Aorta (tissue), 5 donors: ENCODE measurements around the gene GRID2. TPM values are rescaled to one million over a fixed set of nuclear protein-coding genes. Genes with fewer than 3 reads are reported as not detected.

Experiments
- ATAC-seq: fragments of 200-7000 bp; cut with Tn5 transposase; one replicate; pipeline ENCODE4 v1.9.1; 2022; ENCODE audit warnings: moderate library complexity; ENCODE audit not compliant: low FRiP score
- DNase-seq, 2 donors: peaks; one replicate each; pipeline ENCODE4 v3.0.0-alpha.2; 2020
- H3K27ac ChIP-seq, 2 donors: one replicate each; pipeline ENCODE4 v1.5.1; 2013; ENCODE audit warnings: low read length in 2 of 2, mild to moderate bottlenecking in 2 of 2, moderate library complexity in 2 of 2, control low read depth in 1 of 2, inconsistent platforms in 1 of 2, low read depth in 1 of 2
- H3K27me3 ChIP-seq, 2 donors: one replicate each; pipeline ENCODE4 v1.6.1; 2013; ENCODE audit warnings: control low read depth in 1 of 2, low read length in 1 of 2, mild to moderate bottlenecking in 1 of 2, moderate library complexity in 1 of 2; ENCODE audit not compliant: insufficient read depth in 2 of 2, control insufficient read depth in 1 of 2
- H3K36me3 ChIP-seq, 2 donors: one replicate each; pipeline ENCODE4 v1.6.1; 2013; ENCODE audit warnings: control low read depth in 1 of 2, low read length in 1 of 2, mild to moderate bottlenecking in 1 of 2; ENCODE audit not compliant: insufficient read depth in 2 of 2, control insufficient read depth in 1 of 2
- H3K4me1 ChIP-seq, 2 donors: one replicate each; pipeline ENCODE4 v1.6.1; 2013; ENCODE audit warnings: low read length in 2 of 2, control low read depth in 1 of 2, mild to moderate bottlenecking in 1 of 2, moderate library complexity in 1 of 2; ENCODE audit not compliant: insufficient read depth in 2 of 2, control insufficient read depth in 1 of 2
- H3K4me3 ChIP-seq, 2 donors: one replicate each; pipeline ENCODE4 v1.5.1; 2013; ENCODE audit warnings: low read length in 2 of 2, control low read depth in 1 of 2, mild to moderate bottlenecking in 1 of 2
- H3K9me3 ChIP-seq: one replicate; pipeline ENCODE4 v1.6.1; 2013; ENCODE audit warnings: mild to moderate bottlenecking, low read length; ENCODE audit not compliant: control insufficient read depth
- WGBS, 2 donors: extraction: QIAGEN DNeasy Blood & Tissue Kit; methylation state at CpG; one replicate each; pipeline ENCODE4 v1.1.7; 2013; 5-methylcytosine and 5-hydroxymethylcytosine counted together
- intact Hi-C, 2 donors: fragments of 100-400 bp; cut with DNase I; formaldehyde crosslinking; loops; one replicate each; pipeline versions ENCODE4 v1.14.2 to v1.15.0; 2022
- polyA plus RNA-seq, 2 donors: library from polyadenylated mRNA; stranded (reverse); fragments of 200-250 nt; gene quantifications; one replicate each; pipeline ENCODE4 v1.2.3, GENCODE V29; 2013
- total RNA-seq, 2 donors: library from RNA; stranded (reverse); fragmentation: NEBNext Ultra II Directional; extraction: Animal tissue kit (Norgen Biotek cat#: 25700); gene quantifications; one replicate each; pipeline ENCODE4 v1.2.1, GENCODE V29; 2021
- donor health status: healthy with polysubstance abuse.
- donor health status: Bipolar disorder and iron deficiency.
- donor health status: DM: no; HTN: no; CAD: no.
- donor health status: DM: no; HTN: no; CAD: no.
- donor health status: DM: yes; HTN: yes; CAD: no.

GRID2 gene
- total and polyA plus RNA-seq, 4 donors = 0.13 to 0.18 TPM; not detected in 2

- Histone ChIP-seq H3K9me3 (no peaks in the 10 kb centered on the region), H3K36me3 (no peaks in the 10 kb centered on the region), H3K4me3 (no peak overlapping the region), H3K27me3 (peaks cover 0 to 2% of the 10 kb centered on the region in 2 donors), H3K27ac (no peak overlapping the region), H3K4me1 (no peaks in the 10 kb centered on the region)
- WGBS, 2 donors = 85 to 89% methylated on average over 5 of the region's 5 CpGs
- intact Hi-C loops = no loop called here
- DNase-seq (no peak), ATAC-seq (no peak)
Measured at GRCh38 chr4:93780080-93780479, 1476.3 kb downstream of the GRID2 start.

- no peaks in the 10 kb centered on the region for H3K4me1 ChIP-seq
- intact Hi-C loops = no loop called here
Measured at GRCh38 chr4:93781198-93781597, 1477.4 kb downstream of the GRID2 start.

GRCh38 chr4:93786149-93786548 is 1482.4 kb downstream of the GRID2 start:
- H3K9me3 ChIP-seq = no peaks in the 10 kb centered on the region
- no peak overlapping the region for H3K4me3 ChIP-seq
- no peak for DNase-seq
- 64 to 70% methylated on average over 2 of the region's 2 CpGs for WGBS, 2 donors
- no peaks in the 10 kb centered on the region for H3K4me1 ChIP-seq
- no peaks in the 10 kb centered on the region for H3K36me3 ChIP-seq
- no peaks in the 10 kb centered on the region for H3K27me3 ChIP-seq
- ATAC-seq = no peak
- intact Hi-C loops = no loop called here
- H3K27ac ChIP-seq = no peak overlapping the region

More at GRCh38 chr4:93781198-93781597, 1477.4 kb downstream of the GRID2 start:
- Histone ChIP-seq H3K36me3 (no peaks in the 10 kb centered on the region), H3K27me3 (no peaks in the 10 kb centered on the region), H3K4me3 (no peak overlapping the region), H3K27ac (no peak overlapping the region), H3K9me3 (no peaks in the 10 kb centered on the region)
- DNase-seq = no peak
- WGBS, 2 donors = 90 to 93% methylated on average over 9 of the region's 9 CpGs
- no peak for ATAC-seq

- Histone ChIP-seq H3K9me3 (no peaks in the 10 kb centered on the region), H3K4me1 (no peaks in the 10 kb centered on the region), H3K36me3 (no peaks in the 10 kb centered on the region), H3K4me3 (no peak overlapping the region), H3K27me3 (no peaks in the 10 kb centered on the region), H3K27ac (no peak overlapping the region)
- ATAC-seq = no peak
- DNase-seq = no peak
- 82 to 84% methylated on average over 1 of the region's 1 CpG for WGBS, 2 donors
- intact Hi-C loops = no loop called here
Measured at GRCh38 chr4:93788712-93789111, 1484.9 kb downstream of the GRID2 start.

- Histone ChIP-seq H3K4me1 (no peaks in the 10 kb centered on the region), H3K36me3 (no peaks in the 10 kb centered on the region), H3K9me3 (no peaks in the 10 kb centered on the region), H3K4me3 (no peak overlapping the region), H3K27ac (no peak overlapping the region), H3K27me3 (no peaks in the 10 kb centered on the region)
- DNase-seq (no peak), ATAC-seq (no peak)
- intact Hi-C loops = loop anchor here in 1 of 2 donors (10.0 kb wide), 1 partner anchor 343 kb away; no protein-coding TSS in a partner anchor
- WGBS, 2 donors = 0 to 2% methylated on average over 3 of the region's 3 CpGs
Measured at GRCh38 chr4:93791570-93792195, 1487.9 kb downstream of the GRID2 start.

- DNase-seq = no peak
- intact Hi-C loops = no loop called here
- no peaks in the 10 kb centered on the region for H3K36me3 ChIP-seq
- no peaks in the 10 kb centered on the region for H3K9me3 ChIP-seq
- H3K27ac ChIP-seq = no peak overlapping the region
- no peaks in the 10 kb centered on the region for H3K27me3 ChIP-seq
- ATAC-seq = no peak
- no peak overlapping the region for H3K4me3 ChIP-seq
- H3K4me1 ChIP-seq = no peaks in the 10 kb centered on the region
- 70 to 79% methylated on average over 4 of the region's 4 CpGs for WGBS, 2 donors
Measured at GRCh38 chr4:93802045-93802444, 1498.3 kb downstream of the GRID2 start.

- WGBS, 2 donors = 79 to 86% methylated on average over 4 of the region's 4 CpGs
- Histone ChIP-seq H3K27me3 (no peaks in the 10 kb centered on the region), H3K4me3 (no peak overlapping the region), H3K4me1 (no peaks in the 10 kb centered on the region), H3K36me3 (no peaks in the 10 kb centered on the region), H3K27ac (no peak overlapping the region), H3K9me3 (no peaks in the 10 kb centered on the region)
- ATAC-seq = no peak
- intact Hi-C loops = no loop called here
- no peak for DNase-seq
Measured at GRCh38 chr4:93809773-93810172, 1506.0 kb downstream of the GRID2 start.

GRCh38 chr4:93810340-93810992 is 1506.7 kb downstream of the GRID2 start:
- Histone ChIP-seq H3K4me1 (no peaks in the 10 kb centered on the region), H3K36me3 (no peaks in the 10 kb centered on the region), H3K27ac (no peak overlapping the region), H3K4me3 (no peak overlapping the region), H3K9me3 (no peaks in the 10 kb centered on the region), H3K27me3 (no peaks in the 10 kb centered on the region)
- ATAC-seq (no peak), DNase-seq (no peak)
- 35 to 46% methylated on average over 5 of the region's 5 CpGs for WGBS, 2 donors
- intact Hi-C loops = no loop called here

GRCh38 chr4:93813092-93813491 is 1509.3 kb downstream of the GRID2 start:
- peaks cover 0 to 2% of the 10 kb centered on the region in 2 donors for H3K27me3 ChIP-seq
- no peak overlapping the region for H3K4me3 ChIP-seq
- intact Hi-C loops = no loop called here
- no peaks in the 10 kb centered on the region for H3K9me3 ChIP-seq
- DNase-seq (no peak), ATAC-seq (no peak)
- no peaks in the 10 kb centered on the region for H3K36me3 ChIP-seq
- no peak overlapping the region for H3K27ac ChIP-seq
- no peaks in the 10 kb centered on the region for H3K4me1 ChIP-seq
- 87 to 88% methylated on average over 2 of the region's 2 CpGs for WGBS, 2 donors
